ENCODE measurements around the gene FAM110A.

- TF ChIP-seq CTCF (conservative IDR thresholded peaks at IDR 0.05; ENCODE audit: low read length) (no peak), EZH2phosphoT487 (IDR thresholded peaks at IDR 0.05; ENCODE audit: borderline replicate concordance, low read depth, low read length) (no peak)
These were observed 44.3 kb downstream of the FAM110A start for GRCh38 chr20:877814-878213.
